ENCODE results near the gene CACUL1. TPM values are rescaled to one million over a fixed set of nuclear protein-coding genes. Genes with fewer than 3 reads are reported as not detected.
"Not testable (repeated sequence)": the region's sequence is repeated elsewhere in the genome, so short reads cannot be mapped to it uniquely, and the experiment has no call there.

The CACUL1 gene
- total RNA-seq, 1 donor from 2014 or later = 32.1 TPM

DNA sequence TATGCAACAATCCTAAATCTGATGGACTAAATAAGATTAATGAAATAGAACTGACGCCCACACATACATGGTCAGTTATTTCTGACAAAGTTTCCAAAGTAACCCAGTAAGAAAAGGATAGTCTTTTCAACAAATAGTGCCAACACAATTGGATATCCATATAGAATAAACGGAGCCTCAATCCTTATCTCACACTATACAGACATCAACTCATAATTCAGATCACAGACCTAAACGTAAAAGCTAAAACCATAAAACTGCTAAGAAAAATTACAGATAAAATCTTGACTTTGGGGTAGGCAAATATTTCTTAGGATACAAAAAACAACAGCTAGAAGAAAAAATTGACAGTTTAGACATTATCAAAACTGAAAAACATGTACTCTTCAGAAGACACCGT lies 8.5 kb downstream of the CACUL1 start:
- Mint-ChIP-seq H3K4me3 (ENCODE audit: unreplicated experiment) (no peak overlapping the region), H3K36me3 (ENCODE audit: low read depth) (no peaks in the 10 kb centered on the region), H3K4me1 (ENCODE audit: low read depth) (peaks cover 64% of the 10 kb centered on the region), H3K9me3 (ENCODE audit: low read depth) (no peaks in the 10 kb centered on the region), H3K27me3 (ENCODE audit: low read depth) (no peaks in the 10 kb centered on the region), H3K27ac (ENCODE audit: unreplicated experiment) (no peak overlapping the region)
- no peak for DNase-seq (ENCODE audit: low spot score)
- TF ChIP-seq, protein P1, sequence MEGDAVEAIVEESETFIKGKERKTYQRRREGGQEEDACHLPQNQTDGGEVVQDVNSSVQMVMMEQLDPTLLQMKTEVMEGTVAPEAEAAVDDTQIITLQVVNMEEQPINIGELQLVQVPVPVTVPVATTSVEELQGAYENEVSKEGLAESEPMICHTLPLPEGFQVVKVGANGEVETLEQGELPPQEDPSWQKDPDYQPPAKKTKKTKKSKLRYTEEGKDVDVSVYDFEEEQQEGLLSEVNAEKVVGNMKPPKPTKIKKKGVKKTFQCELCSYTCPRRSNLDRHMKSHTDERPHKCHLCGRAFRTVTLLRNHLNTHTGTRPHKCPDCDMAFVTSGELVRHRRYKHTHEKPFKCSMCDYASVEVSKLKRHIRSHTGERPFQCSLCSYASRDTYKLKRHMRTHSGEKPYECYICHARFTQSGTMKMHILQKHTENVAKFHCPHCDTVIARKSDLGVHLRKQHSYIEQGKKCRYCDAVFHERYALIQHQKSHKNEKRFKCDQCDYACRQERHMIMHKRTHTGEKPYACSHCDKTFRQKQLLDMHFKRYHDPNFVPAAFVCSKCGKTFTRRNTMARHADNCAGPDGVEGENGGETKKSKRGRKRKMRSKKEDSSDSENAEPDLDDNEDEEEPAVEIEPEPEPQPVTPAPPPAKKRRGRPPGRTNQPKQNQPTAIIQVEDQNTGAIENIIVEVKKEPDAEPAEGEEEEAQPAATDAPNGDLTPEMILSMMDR (IDR thresholded peaks at IDR 0.05) = no peak

DNA sequence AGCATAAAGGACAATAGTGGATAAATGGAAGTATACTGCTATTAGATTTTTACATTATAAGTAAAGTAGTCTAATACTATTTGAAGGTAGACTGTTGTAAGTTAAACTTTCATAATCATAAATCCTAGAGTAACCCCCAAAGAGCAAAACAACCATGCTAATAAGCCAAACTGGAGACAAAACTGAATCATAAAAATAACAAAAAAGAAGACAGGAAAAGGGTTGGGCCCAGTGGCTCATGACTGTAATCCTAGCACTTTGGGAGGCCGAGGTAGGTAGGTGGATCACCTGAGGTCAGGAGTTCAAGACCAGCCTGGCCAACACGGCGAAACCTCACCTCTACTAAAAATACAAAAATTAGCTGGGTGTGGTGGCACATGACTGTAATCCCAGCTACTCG lies 9.7 kb downstream of the CACUL1 start:
- Mint-ChIP-seq H3K4me1 (ENCODE audit: low read depth) (peaks cover 68% of the 10 kb centered on the region), H3K27ac (ENCODE audit: unreplicated experiment) (no peak overlapping the region), H3K27me3 (ENCODE audit: low read depth) (no peaks in the 10 kb centered on the region), H3K4me3 (ENCODE audit: unreplicated experiment) (no peak overlapping the region), H3K36me3 (ENCODE audit: low read depth) (no peaks in the 10 kb centered on the region), H3K9me3 (ENCODE audit: low read depth) (no peaks in the 10 kb centered on the region)
- TF ChIP-seq, protein P1 (IDR thresholded peaks at IDR 0.05) = no peak
- DNase-seq (ENCODE audit: low spot score) = no peak

DNA sequence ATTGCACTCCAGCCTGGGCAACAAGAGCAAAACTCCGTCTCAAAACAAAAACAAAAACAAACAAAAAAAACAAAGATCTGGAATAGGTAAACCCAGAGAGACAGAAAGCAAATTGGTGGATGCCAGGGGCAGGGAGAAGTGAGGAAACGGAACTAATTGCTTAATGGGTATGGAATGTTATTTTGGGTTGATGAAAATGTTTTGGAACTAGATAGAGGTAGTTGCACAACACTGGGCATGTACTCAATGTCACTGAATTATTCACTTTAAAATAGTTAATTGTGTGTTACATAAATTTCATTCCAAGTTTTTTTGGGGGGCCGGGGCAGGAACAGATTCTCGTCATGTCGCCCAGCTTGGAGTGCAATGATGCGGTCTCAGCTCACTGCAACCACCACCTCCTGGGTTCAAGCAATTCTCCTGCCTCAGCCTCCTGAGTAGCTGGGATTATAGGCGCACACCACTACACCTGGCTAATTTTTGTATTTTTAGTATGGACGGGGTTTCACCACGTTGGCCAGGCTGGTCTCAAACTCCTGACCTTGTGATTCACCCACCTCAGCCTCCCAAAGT lies 10.3 kb downstream of the CACUL1 start:
- H3K4me3 Mint-ChIP-seq (ENCODE audit: unreplicated experiment); H3K27ac Mint-ChIP-seq (ENCODE audit: unreplicated experiment); H3K27me3 Mint-ChIP-seq (ENCODE audit: low read depth); DNase-seq (ENCODE audit: low spot score); H3K36me3 Mint-ChIP-seq (ENCODE audit: low read depth); H3K9me3 Mint-ChIP-seq (ENCODE audit: low read depth): not testable (repeated sequence)
- H3K4me1 Mint-ChIP-seq (ENCODE audit: low read depth) = peaks cover 68% of the 10 kb centered on the region

DNA sequence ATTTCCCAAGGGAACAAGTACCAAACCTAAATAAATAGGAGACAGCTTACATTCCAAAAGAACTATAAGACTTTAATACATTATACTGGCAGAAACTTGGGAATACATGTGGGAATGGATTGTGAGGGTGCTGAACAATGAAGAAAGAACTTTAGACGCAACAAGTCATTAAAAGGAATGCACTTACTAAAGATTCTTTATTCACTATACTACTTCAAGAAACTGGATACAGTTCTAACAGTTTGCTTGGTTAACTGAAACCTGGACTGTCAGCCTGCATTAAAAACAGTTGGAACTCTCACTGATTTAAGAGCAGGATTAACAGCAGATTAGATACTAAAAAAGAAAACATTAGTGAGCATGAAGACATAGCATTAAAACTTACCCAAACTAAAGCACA lies 12.0 kb downstream of the CACUL1 start:
- no peaks in the 10 kb centered on the region for H3K27me3 Mint-ChIP-seq (ENCODE audit: low read depth)
- H3K27ac Mint-ChIP-seq (ENCODE audit: unreplicated experiment) = peak overlapping the region; percentile 83
- no peaks in the 10 kb centered on the region for H3K36me3 Mint-ChIP-seq (ENCODE audit: low read depth)
- no peak for DNase-seq (ENCODE audit: low spot score)
- TF ChIP-seq, protein P1 (IDR thresholded peaks at IDR 0.05) = no peak
- H3K9me3 Mint-ChIP-seq (ENCODE audit: low read depth) = no peaks in the 10 kb centered on the region
- H3K4me3 Mint-ChIP-seq (ENCODE audit: unreplicated experiment) = no peak overlapping the region
- peaks cover 68% of the 10 kb centered on the region for H3K4me1 Mint-ChIP-seq (ENCODE audit: low read depth)

DNA sequence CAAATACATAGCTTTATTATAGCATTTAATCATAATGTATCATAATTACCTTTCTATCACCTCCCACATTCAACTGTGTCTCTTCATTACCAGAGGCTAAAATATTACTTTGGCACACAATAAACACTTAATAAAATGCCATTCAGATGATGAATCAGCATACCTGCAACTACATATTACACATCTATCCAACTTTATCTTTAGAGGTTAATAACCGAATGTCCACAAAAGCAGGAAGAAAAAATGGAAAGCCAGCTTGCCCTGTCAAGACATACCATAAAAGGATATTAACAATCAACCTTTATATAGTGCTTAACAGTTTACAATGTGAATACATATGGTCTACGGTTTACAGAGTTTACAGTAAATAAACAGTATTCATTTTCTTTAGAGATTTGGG lies 12.7 kb downstream of the CACUL1 start:
- H3K4me1 Mint-ChIP-seq (ENCODE audit: low read depth) = peaks cover 70% of the 10 kb centered on the region
- no peak for DNase-seq (ENCODE audit: low spot score)
- TF ChIP-seq, protein P1 (IDR thresholded peaks at IDR 0.05) = no peak
- no peaks in the 10 kb centered on the region for H3K9me3 Mint-ChIP-seq (ENCODE audit: low read depth)
- H3K36me3 Mint-ChIP-seq (ENCODE audit: low read depth) = no peaks in the 10 kb centered on the region
- H3K4me3 Mint-ChIP-seq (ENCODE audit: unreplicated experiment) = no peak overlapping the region
- peak overlapping the region; percentile 20 for H3K27ac Mint-ChIP-seq (ENCODE audit: unreplicated experiment)
- no peaks in the 10 kb centered on the region for H3K27me3 Mint-ChIP-seq (ENCODE audit: low read depth)

DNA sequence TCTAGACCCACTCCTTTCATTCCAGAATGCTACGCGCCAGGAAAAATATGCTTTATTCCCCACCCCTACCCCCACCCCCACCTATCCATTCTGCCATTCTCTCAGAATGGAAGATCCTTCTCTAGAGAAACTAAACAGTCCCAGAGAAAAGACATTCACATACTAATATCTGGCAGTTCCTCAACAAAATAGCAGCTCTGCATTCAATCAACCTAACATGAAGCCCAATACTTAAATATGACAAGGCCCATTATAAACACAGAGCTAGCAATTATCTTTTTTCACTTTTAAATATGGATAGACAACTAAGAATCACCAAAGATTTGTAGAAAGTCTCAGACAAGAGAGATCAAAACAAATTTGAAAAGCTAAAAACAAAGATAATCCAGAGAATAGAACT lies 16.4 kb downstream of the CACUL1 start:
- no peak overlapping the region for H3K27ac Mint-ChIP-seq (ENCODE audit: unreplicated experiment)
- TF ChIP-seq, protein P1 (IDR thresholded peaks at IDR 0.05) = no peak
- H3K27me3 Mint-ChIP-seq (ENCODE audit: low read depth) = no peaks in the 10 kb centered on the region
- peaks cover 64% of the 10 kb centered on the region for H3K4me1 Mint-ChIP-seq (ENCODE audit: low read depth)
- no peak overlapping the region for H3K4me3 Mint-ChIP-seq (ENCODE audit: unreplicated experiment)
- no peaks in the 10 kb centered on the region for H3K9me3 Mint-ChIP-seq (ENCODE audit: low read depth)
- no peaks in the 10 kb centered on the region for H3K36me3 Mint-ChIP-seq (ENCODE audit: low read depth)
- no peak for DNase-seq (ENCODE audit: low spot score)
